Vagina (tissue), 2 donors: ENCODE measurements around the gene PTPRD. TPM values are rescaled to one million over a fixed set of nuclear protein-coding genes. Genes with fewer than 3 reads are reported as not detected.
A peak's percentile ranks its signal among the peaks of the same experiment; 100 is the strongest.

Source experiments
- DNase-seq, 2 donors: peaks; one replicate each; pipeline ENCODE4 v3.0.0-alpha.2; 2017; ENCODE audit errors: extremely low spot score in 2 of 2
- H3K27ac ChIP-seq: fragments of 200-600 bp; sonication (generic); one replicate; pipeline ENCODE4 v1.5.1; 2019
- H3K27me3 ChIP-seq: fragments of 200-600 bp; sonication (generic); one replicate; pipeline ENCODE4 v1.5.1; 2019
- H3K36me3 ChIP-seq, 2 donors: fragments of 200-600 bp; sonication (generic); one replicate each; pipeline ENCODE4 v1.5.1; 2017 to 2019
- H3K4me1 ChIP-seq: fragments of 200-600 bp; sonication (generic); one replicate; pipeline ENCODE4 v1.5.1; 2019
- H3K4me3 ChIP-seq, 2 donors: fragments of 200-600 bp; sonication (generic); 1 replicate in 1 of 2; 2 replicates in 1 of 2; pipeline ENCODE4 v1.5.1; 2016 to 2019
- H3K9me3 ChIP-seq: fragments of 200-600 bp; sonication (generic); one replicate; pipeline ENCODE4 v1.5.1; 2019
- POLR2A ChIP-seq, 2 donors: fragments of 450-650 bp; IDR thresholded peaks; one replicate each; pipeline ENCODE4 v1.6.1; 2017; ENCODE audit warnings: antibody characterized with exemption in 2 of 2, mild to moderate bottlenecking in 2 of 2, moderate library complexity in 2 of 2
- POLR2AphosphoS5 ChIP-seq, 2 donors: sonication (generic); formaldehyde crosslinking; IDR thresholded peaks; one replicate each; pipeline ENCODE4 v1.9.0; 2017; ENCODE audit warnings: antibody characterized with exemption in 2 of 2, mild to moderate bottlenecking in 2 of 2, low read depth in 1 of 2; ENCODE audit not compliant: insufficient read depth in 1 of 2
- intact Hi-C: fragments of 100-400 bp; cut with DNase I; formaldehyde crosslinking; loops from one replicate; pipeline ENCODE4 v1.15.1; 2023
- total RNA-seq: library from RNA; depleted of rRNA; stranded (reverse); fragments of >200 nt; gene quantifications from one replicate; pipeline ENCODE4 v1.2.3, GENCODE V29; 2016
- TF ChIP-seq, protein P1 (sequence below), 3 experiments: fragments of 450-650 bp in 2 of 3; fragments of 200-600 bp in 1 of 3; sonication (generic) in 1 of 3; IDR thresholded peaks; one replicate each; pipeline ENCODE4 v1.5.1; 2017 to 2019; ENCODE audit warnings: antibody characterized with exemption in 3 of 3, mild to moderate bottlenecking in 2 of 3, moderate library complexity in 2 of 3

Gene PTPRD
- total RNA-seq, 1 donor from 2014 or later = 10.3 TPM

DNA sequence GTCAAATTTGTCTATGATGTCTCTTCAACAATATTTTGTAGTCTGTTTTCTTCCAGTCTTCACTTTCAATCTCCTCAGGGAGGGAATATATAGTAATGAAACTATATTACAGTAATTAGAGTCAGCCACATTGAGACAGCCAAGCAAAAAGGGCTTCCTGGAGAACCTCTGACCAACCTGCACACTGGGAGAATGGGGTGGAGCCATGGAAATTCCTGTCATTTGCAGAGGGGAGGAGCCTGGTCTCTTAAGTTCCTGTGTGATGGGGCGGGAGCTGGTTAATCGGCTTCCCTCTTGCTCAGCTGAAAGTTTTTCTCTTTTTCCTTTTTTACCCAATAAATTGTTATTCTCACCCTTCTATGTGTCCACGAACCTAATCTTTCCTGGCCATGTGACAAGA, 1220.0 kb downstream of the PTPRD start:
- H3K27ac ChIP-seq = no peak overlapping the region
- TF ChIP-seq POLR2AphosphoS5 (IDR thresholded peaks at IDR 0.05; ENCODE audit: insufficient read depth in 1 of 2, low read depth in 1 of 2) = no peak
- TF ChIP-seq, protein P1, sequence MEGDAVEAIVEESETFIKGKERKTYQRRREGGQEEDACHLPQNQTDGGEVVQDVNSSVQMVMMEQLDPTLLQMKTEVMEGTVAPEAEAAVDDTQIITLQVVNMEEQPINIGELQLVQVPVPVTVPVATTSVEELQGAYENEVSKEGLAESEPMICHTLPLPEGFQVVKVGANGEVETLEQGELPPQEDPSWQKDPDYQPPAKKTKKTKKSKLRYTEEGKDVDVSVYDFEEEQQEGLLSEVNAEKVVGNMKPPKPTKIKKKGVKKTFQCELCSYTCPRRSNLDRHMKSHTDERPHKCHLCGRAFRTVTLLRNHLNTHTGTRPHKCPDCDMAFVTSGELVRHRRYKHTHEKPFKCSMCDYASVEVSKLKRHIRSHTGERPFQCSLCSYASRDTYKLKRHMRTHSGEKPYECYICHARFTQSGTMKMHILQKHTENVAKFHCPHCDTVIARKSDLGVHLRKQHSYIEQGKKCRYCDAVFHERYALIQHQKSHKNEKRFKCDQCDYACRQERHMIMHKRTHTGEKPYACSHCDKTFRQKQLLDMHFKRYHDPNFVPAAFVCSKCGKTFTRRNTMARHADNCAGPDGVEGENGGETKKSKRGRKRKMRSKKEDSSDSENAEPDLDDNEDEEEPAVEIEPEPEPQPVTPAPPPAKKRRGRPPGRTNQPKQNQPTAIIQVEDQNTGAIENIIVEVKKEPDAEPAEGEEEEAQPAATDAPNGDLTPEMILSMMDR (IDR thresholded peaks at IDR 0.05) = no peak
- no peak for TF ChIP-seq POLR2A (IDR thresholded peaks at IDR 0.05)
- H3K4me1 ChIP-seq = no peaks in the 10 kb centered on the region
- no peaks in the 10 kb centered on the region for H3K36me3 ChIP-seq
- no peak for DNase-seq
- H3K4me3 ChIP-seq = no peak overlapping the region
- H3K27me3 ChIP-seq = no peaks in the 10 kb centered on the region
- no peaks in the 10 kb centered on the region for H3K9me3 ChIP-seq
- intact Hi-C loops = no loop called here

DNA sequence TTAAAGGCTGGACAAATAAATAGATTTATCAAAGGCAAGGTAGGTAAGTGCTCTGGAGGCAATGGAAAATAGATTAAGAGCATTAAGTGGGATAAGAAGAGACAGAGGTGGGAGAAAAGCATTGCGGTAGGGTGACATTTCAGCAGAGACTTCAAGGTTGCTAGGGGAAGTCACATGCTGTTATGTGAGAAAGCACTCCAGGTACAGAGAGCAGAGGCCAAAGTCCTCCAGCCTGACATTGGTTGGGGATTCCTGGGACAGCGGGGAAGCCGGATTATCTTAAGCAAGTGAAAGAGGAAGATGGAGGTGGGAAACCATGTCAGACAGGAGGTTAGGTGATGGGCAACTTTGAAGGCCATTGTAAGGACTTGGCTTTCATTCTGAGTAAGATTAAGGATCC, 1222.9 kb downstream of the PTPRD start:
- no peak overlapping the region for H3K4me3 ChIP-seq
- no peaks in the 10 kb centered on the region for H3K9me3 ChIP-seq
- no peaks in the 10 kb centered on the region for H3K36me3 ChIP-seq
- no peaks in the 10 kb centered on the region for H3K4me1 ChIP-seq
- intact Hi-C loops = no loop called here
- no peaks in the 10 kb centered on the region for H3K27me3 ChIP-seq
- H3K27ac ChIP-seq = no peak overlapping the region
- DNase-seq = no peak
- TF ChIP-seq, protein P1 (IDR thresholded peaks at IDR 0.05) = no peak
- no peak for TF ChIP-seq POLR2AphosphoS5 (IDR thresholded peaks at IDR 0.05; ENCODE audit: insufficient read depth in 1 of 2, low read depth in 1 of 2)
- no peak for TF ChIP-seq POLR2A (IDR thresholded peaks at IDR 0.05)

DNA sequence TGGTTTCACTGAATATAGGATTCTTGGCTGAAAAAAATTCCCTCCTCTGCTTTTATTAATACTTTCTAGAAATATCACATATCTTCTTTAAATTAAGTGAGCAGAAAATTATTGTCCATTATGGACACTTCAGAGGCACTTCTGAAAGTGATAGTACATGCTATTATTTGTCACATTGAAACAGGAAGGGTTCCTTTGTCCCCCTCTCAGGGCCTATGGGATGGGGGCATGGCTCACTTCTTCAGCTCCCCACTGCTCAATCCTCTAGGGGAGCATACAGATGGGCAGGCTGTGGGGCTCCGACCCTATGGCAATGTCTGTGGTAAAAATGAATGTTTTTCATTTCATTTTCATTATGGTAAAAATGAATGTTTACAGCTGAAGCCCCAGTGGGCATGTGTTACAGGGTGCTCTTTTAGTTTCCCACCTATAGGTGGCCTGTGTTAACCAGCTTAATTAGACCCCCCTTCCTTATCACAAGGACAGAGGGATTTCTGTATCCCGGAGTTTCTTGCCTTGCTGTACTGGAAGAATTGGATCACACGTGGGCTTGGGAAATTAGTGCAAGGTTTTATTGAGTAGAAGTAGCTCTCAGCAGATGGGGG, 1225.2 kb downstream of the PTPRD start:
- Histone ChIP-seq H3K4me3 (no peak overlapping the region), H3K27ac (no peak overlapping the region), H3K27me3 (no peaks in the 10 kb centered on the region), H3K36me3 (no peaks in the 10 kb centered on the region), H3K4me1 (no peaks in the 10 kb centered on the region), H3K9me3 (no peaks in the 10 kb centered on the region)
- TF ChIP-seq POLR2A (IDR thresholded peaks at IDR 0.05) (no peak), POLR2AphosphoS5 (IDR thresholded peaks at IDR 0.05; ENCODE audit: insufficient read depth in 1 of 2, low read depth in 1 of 2) (no peak)
- TF ChIP-seq, protein P1 (IDR thresholded peaks at IDR 0.05) = no peak
- DNase-seq = no peak
- intact Hi-C loops = no loop called here

DNA sequence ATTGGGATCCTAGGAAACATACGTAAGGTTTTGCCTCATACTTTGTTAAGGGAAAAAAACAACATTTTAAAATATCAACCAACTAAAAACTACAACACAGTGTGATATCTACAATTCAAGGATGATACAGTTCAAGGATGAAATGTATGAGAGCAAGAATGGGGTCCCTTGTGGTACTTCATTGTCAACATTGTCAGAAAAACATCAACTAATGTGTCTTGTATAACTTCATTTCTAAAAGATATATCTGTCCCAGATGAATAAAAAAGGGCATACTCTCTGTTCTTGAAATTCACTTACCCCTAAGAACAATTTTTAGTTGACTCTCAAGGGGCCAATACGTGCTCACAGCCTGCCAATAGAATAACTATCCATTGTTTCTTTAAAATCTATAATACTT, 1250.5 kb downstream of the PTPRD start:
- H3K4me3 ChIP-seq = no peak overlapping the region
- H3K4me1 ChIP-seq = no peaks in the 10 kb centered on the region
- TF ChIP-seq POLR2A (IDR thresholded peaks at IDR 0.05) (no peak), POLR2AphosphoS5 (IDR thresholded peaks at IDR 0.05; ENCODE audit: insufficient read depth in 1 of 2, low read depth in 1 of 2) (no peak)
- TF ChIP-seq, protein P1 (IDR thresholded peaks at IDR 0.05) = no peak
- no peaks in the 10 kb centered on the region for H3K36me3 ChIP-seq
- no peak for DNase-seq
- intact Hi-C loops = no loop called here
- no peaks in the 10 kb centered on the region for H3K27me3 ChIP-seq
- H3K27ac ChIP-seq = no peak overlapping the region
- no peaks in the 10 kb centered on the region for H3K9me3 ChIP-seq

DNA sequence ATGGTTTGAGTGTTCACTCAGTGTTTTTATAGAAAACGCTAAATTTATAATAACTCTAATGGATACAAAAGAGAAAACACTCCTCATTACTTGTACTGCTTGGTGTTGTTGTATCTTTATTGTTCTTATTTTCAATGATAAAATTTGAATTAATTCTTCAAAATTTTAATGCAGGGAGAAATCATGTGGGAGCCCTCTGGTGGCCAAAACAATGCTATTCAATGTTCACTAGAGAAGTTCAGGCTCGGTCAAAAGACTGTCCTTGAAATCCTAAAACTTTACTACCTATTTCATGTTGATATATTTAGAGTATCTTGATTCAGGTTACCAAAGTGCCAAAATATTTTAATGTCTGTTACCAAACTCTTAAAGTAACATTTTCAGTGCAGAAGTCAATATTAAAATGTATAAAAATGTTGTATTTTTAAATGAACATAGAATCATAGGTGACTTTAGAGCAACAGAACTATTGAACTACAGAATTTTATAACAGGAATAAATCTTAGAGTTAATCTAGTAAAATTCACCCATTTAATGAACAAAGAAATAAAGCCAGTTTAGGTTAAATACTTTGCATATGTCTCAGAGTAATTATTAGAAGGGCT, 1259.8 kb downstream of the PTPRD start:
- Histone ChIP-seq H3K4me3 (no peak overlapping the region), H3K9me3 (no peaks in the 10 kb centered on the region), H3K27ac (no peak overlapping the region), H3K27me3 (no peaks in the 10 kb centered on the region), H3K4me1 (no peaks in the 10 kb centered on the region), H3K36me3 (no peaks in the 10 kb centered on the region)
- no peak for DNase-seq
- TF ChIP-seq, protein P1 (IDR thresholded peaks at IDR 0.05) = peak in 1 of 3 experiments; percentile 24
- TF ChIP-seq POLR2A (IDR thresholded peaks at IDR 0.05) = no peak
- TF ChIP-seq POLR2AphosphoS5 (IDR thresholded peaks at IDR 0.05; ENCODE audit: insufficient read depth in 1 of 2, low read depth in 1 of 2) = no peak
- intact Hi-C loops = no loop called here
